HEK293T (cell line): ENCODE measurements around the gene DHRS13.

Experiments used
- BHLHE40 ChIP-seq: fragments of 450-650 bp; IDR thresholded peaks from 2 replicates; pipeline ENCODE4 v1.6.1; 2016; ENCODE audit warnings: mild to moderate bottlenecking, moderate library complexity, borderline replicate concordance
- CTBP1 ChIP-seq: fragments of 450-650 bp; IDR thresholded peaks from 2 replicates; pipeline ENCODE4 v1.6.1; 2016; ENCODE audit warnings: borderline replicate concordance
- FOXA1 ChIP-seq: fragments of 450-650 bp; IDR thresholded peaks from 2 replicates; pipeline ENCODE4 v1.6.1; 2016; ENCODE audit warnings: mild to moderate bottlenecking
- FOXK2 ChIP-seq: fragments of 450-650 bp; IDR thresholded peaks from 2 replicates; pipeline ENCODE4 v1.6.1; 2016; ENCODE audit warnings: mild to moderate bottlenecking
- FOXM1 ChIP-seq: fragments of 450-650 bp; IDR thresholded peaks from 2 replicates; pipeline ENCODE4 v1.6.1; 2017; ENCODE audit warnings: mild to moderate bottlenecking, borderline replicate concordance
- HDGF ChIP-seq: fragments of 450-650 bp; IDR thresholded peaks from 2 replicates; pipeline ENCODE4 v1.6.1; 2017; ENCODE audit warnings: antibody characterized with exemption, borderline replicate concordance
- NFRKB ChIP-seq: fragments of 450-650 bp; IDR thresholded peaks from 2 replicates; pipeline ENCODE4 v1.6.1; 2016; ENCODE audit warnings: mild to moderate bottlenecking, moderate library complexity
- SP1 ChIP-seq: fragments of 450-650 bp; IDR thresholded peaks from 2 replicates; pipeline ENCODE4 v1.6.1; 2017
- SUZ12 ChIP-seq: fragments of 450-650 bp; IDR thresholded peaks from 2 replicates; pipeline ENCODE4 v1.6.1; 2016; ENCODE audit warnings: mild to moderate bottlenecking
- TARDBP ChIP-seq: fragments of 450-650 bp; IDR thresholded peaks from 2 replicates; pipeline ENCODE4 v1.6.1; 2016
- TF ChIP-seq, protein P1 (sequence below): fragments of 450-650 bp; IDR thresholded peaks from 2 replicates; pipeline ENCODE4 v1.6.1; 2016

DNA sequence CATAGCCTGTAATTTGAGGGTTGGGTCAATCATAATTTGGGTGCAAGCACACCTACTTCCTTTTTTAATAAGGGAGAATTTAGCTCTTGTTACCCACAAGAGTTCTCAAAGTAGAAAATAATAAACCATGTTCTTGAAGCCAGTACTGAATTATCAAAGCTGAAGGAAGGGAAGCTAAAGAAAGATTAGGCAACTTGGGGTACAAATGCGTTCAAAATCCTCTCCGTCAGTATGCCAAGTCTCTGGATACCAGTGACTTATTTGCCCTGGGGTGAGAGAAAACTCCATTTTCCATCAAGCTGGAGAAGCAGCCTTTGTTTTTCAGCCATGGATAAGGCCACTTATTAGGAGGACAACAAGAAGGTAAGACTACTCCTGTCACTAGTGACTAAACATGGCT lies 23.5 kb upstream of the DHRS13 start:
- TF ChIP-seq BHLHE40, result no peak
- no peak for TF ChIP-seq FOXM1
- TF ChIP-seq HDGF, result no peak
- no peak for TF ChIP-seq SP1
- TF ChIP-seq NFRKB, result no peak
- TF ChIP-seq FOXK2, result no peak
- no peak for TF ChIP-seq FOXA1
- no peak for TF ChIP-seq CTBP1
- TF ChIP-seq SUZ12, result no peak
- no peak for TF ChIP-seq TARDBP
- TF ChIP-seq, protein P1, sequence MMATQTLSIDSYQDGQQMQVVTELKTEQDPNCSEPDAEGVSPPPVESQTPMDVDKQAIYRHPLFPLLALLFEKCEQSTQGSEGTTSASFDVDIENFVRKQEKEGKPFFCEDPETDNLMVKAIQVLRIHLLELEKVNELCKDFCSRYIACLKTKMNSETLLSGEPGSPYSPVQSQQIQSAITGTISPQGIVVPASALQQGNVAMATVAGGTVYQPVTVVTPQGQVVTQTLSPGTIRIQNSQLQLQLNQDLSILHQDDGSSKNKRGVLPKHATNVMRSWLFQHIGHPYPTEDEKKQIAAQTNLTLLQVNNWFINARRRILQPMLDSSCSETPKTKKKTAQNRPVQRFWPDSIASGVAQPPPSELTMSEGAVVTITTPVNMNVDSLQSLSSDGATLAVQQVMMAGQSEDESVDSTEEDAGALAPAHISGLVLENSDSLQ, result no peak
